H9 (cell line): ENCODE results near the gene MID1. TPM values are rescaled to one million over a fixed set of nuclear protein-coding genes. Genes with fewer than 3 reads are reported as not detected.
A peak's percentile ranks its signal among the peaks of the same experiment; 100 is the strongest.

Source experiments
- DNase-seq: peaks from one replicate; pipeline ENCODE4 v3.0.0-alpha.2; 2017
- H2AFZ ChIP-seq: one replicate; pipeline ENCODE4 v1.6.1; 2013; ENCODE audit warnings: mild to moderate bottlenecking, low read length, control low read depth, moderate library complexity
- H2AK5ac ChIP-seq: 2 replicates; pipeline ENCODE4 v1.6.1; 2013; ENCODE audit warnings: low read length, control low read depth, mixed read lengths; ENCODE audit not compliant: insufficient read length
- H2BK120ac ChIP-seq: one replicate; pipeline ENCODE4 v1.6.1; 2013; ENCODE audit warnings: low read depth, mild to moderate bottlenecking, low read length, control low read depth, inconsistent platforms; ENCODE audit not compliant: poor library complexity, severe bottlenecking
- H2BK12ac ChIP-seq: 2 replicates; pipeline ENCODE4 v1.6.1; 2013; ENCODE audit warnings: low read length, control low read depth, mixed read lengths, low read depth; ENCODE audit not compliant: insufficient read length
- H2BK15ac ChIP-seq: 2 replicates; pipeline ENCODE4 v1.6.1; 2013; ENCODE audit warnings: low read depth, low read length, control low read depth
- H2BK20ac ChIP-seq: one replicate; pipeline ENCODE4 v1.6.1; 2013; ENCODE audit warnings: low read depth, mild to moderate bottlenecking, low read length, control low read depth, inconsistent platforms; ENCODE audit not compliant: poor library complexity, severe bottlenecking
- H2BK5ac ChIP-seq: 2 replicates; pipeline ENCODE4 v1.6.1; 2013; ENCODE audit warnings: low read length, control low read depth, mixed read lengths; ENCODE audit not compliant: insufficient read length
- H3K14ac ChIP-seq: 2 replicates; pipeline ENCODE4 v1.6.1; 2013; ENCODE audit warnings: low read length, control low read depth; ENCODE audit not compliant: insufficient read depth
- H3K18ac ChIP-seq: 2 replicates; pipeline ENCODE4 v1.6.1; 2013; ENCODE audit warnings: low read depth, mild to moderate bottlenecking, mixed read lengths, low read length, control low read depth; ENCODE audit not compliant: insufficient read length
- H3K23ac ChIP-seq: 2 replicates; pipeline ENCODE4 v1.6.1; 2013; ENCODE audit warnings: low read length, control low read depth, mixed read lengths, low read depth; ENCODE audit not compliant: insufficient read length
- H3K23me2 ChIP-seq: 2 replicates; pipeline ENCODE4 v1.6.1; 2013; ENCODE audit warnings: low read depth, mild to moderate bottlenecking, mixed read lengths, low read length, control low read depth; ENCODE audit not compliant: insufficient read length, poor library complexity, severe bottlenecking
- H3K27ac ChIP-seq: 2 replicates; pipeline ENCODE4 v1.5.1; 2013; ENCODE audit warnings: low read length, control low read depth, mixed read lengths, low read depth; ENCODE audit not compliant: insufficient read length
- H3K27me3 ChIP-seq: 2 replicates; pipeline ENCODE4 v1.6.1; 2013; ENCODE audit warnings: low read length, control low read depth, inconsistent platforms; ENCODE audit not compliant: insufficient read depth
- H3K4ac ChIP-seq: 2 replicates; pipeline ENCODE4 v1.6.1; 2013; ENCODE audit warnings: low read depth, mild to moderate bottlenecking, control low read depth, inconsistent platforms, low read length, moderate library complexity
- H3K4me1 ChIP-seq: 2 replicates; pipeline ENCODE4 v1.6.1; 2013; ENCODE audit warnings: low read length, control low read depth, inconsistent platforms; ENCODE audit not compliant: insufficient read depth
- H3K4me2 ChIP-seq: 2 replicates; pipeline ENCODE4 v1.6.1; 2013; ENCODE audit warnings: low read length, control low read depth, mixed read lengths; ENCODE audit not compliant: insufficient read length, insufficient read depth
- H3K56ac ChIP-seq: 2 replicates; pipeline ENCODE4 v1.6.1; 2013; ENCODE audit warnings: low read depth, mild to moderate bottlenecking, mixed read lengths, low read length, control low read depth; ENCODE audit not compliant: insufficient read length
- H3K79me1 ChIP-seq: 2 replicates; pipeline ENCODE4 v1.6.1; 2013; ENCODE audit warnings: low read depth, mild to moderate bottlenecking, moderate library complexity, low read length, control low read depth, inconsistent platforms; ENCODE audit not compliant: insufficient read depth, poor library complexity, severe bottlenecking
- H3K79me2 ChIP-seq: 2 replicates; pipeline ENCODE4 v1.6.1; 2013; ENCODE audit warnings: low read length, control low read depth, inconsistent platforms; ENCODE audit not compliant: insufficient read depth
- H3K9ac ChIP-seq: 2 replicates; pipeline ENCODE4 v1.6.1; 2013; ENCODE audit warnings: low read length, control low read depth, mixed read lengths; ENCODE audit not compliant: insufficient read length; ENCODE audit errors: extremely low read depth
- H3K9me3 ChIP-seq: one replicate; pipeline ENCODE4 v1.6.1; 2013; ENCODE audit warnings: low read depth, low read length, inconsistent platforms; ENCODE audit not compliant: control insufficient read depth
- H3T11ph ChIP-seq: one replicate; pipeline ENCODE4 v1.6.1; 2013; ENCODE audit warnings: mild to moderate bottlenecking, low read length, control low read depth, inconsistent platforms
- H4K20me1 ChIP-seq: one replicate; pipeline ENCODE4 v1.6.1; 2013; ENCODE audit not compliant: control insufficient read depth, insufficient read length, insufficient read depth
- H4K5ac ChIP-seq: 2 replicates; pipeline ENCODE4 v1.6.1; 2013; ENCODE audit warnings: low read depth, mild to moderate bottlenecking, mixed read lengths, low read length, control low read depth; ENCODE audit not compliant: insufficient read length
- H4K8ac ChIP-seq: replicated peaks from 2 replicates; pipeline ENCODE4 v1.6.1; 2013; ENCODE audit warnings: low read length, control low read depth, mixed read lengths, low read depth; ENCODE audit not compliant: insufficient read length
- H4K91ac ChIP-seq: 2 replicates; pipeline ENCODE4 v1.6.1; 2013; ENCODE audit warnings: low read depth, mild to moderate bottlenecking, moderate library complexity, mixed read lengths, low read length, control low read depth; ENCODE audit not compliant: insufficient read length
- H3K27ac Mint-ChIP-seq, 3 experiments: 2 replicates in 2 of 3; 3 replicates in 1 of 3; pipeline ENCODE4 v1.8.0; 2020 to 2021; ENCODE audit warnings: mixed read lengths in 3 of 3, mild to moderate bottlenecking in 1 of 3, moderate library complexity in 1 of 3
- H3K27me3 Mint-ChIP-seq: 2 replicates; pipeline ENCODE4 v1.8.0; 2021; ENCODE audit warnings: low read depth, mild to moderate bottlenecking, moderate library complexity, mixed read lengths
- H3K36me3 Mint-ChIP-seq, 3 experiments: 2 replicates in 2 of 3; 3 replicates in 1 of 3; pipeline ENCODE4 v1.8.0; 2020 to 2021; ENCODE audit warnings: low read depth in 3 of 3, mixed read lengths in 3 of 3; ENCODE audit not compliant: insufficient read depth in 1 of 3
- H3K4me1 Mint-ChIP-seq, 2 experiments: 2 replicates each; pipeline ENCODE4 v1.8.0; 2020; ENCODE audit warnings: mixed read lengths in 2 of 2
- H3K4me3 Mint-ChIP-seq, 2 experiments: 2 replicates in 1 of 2; 3 replicates in 1 of 2; pipeline ENCODE4 v1.8.0; 2020 to 2021; ENCODE audit warnings: mild to moderate bottlenecking in 2 of 2, mixed read lengths in 2 of 2, moderate library complexity in 1 of 2
- H3K9me3 Mint-ChIP-seq, 2 experiments: 2 replicates in 1 of 2; 3 replicates in 1 of 2; pipeline ENCODE4 v1.8.0; 2020; ENCODE audit warnings: mild to moderate bottlenecking in 2 of 2, mixed read lengths in 2 of 2, moderate library complexity in 1 of 2
- CTCF ChIP-seq: fragments of 200-600 bp; sonication (generic); conservative IDR thresholded peaks from 3 replicates; pipeline ENCODE4 v1.8.0; 2021; ENCODE audit warnings: antibody characterized with exemption, mild to moderate bottlenecking
- WGBS: extraction: QIAGEN DNeasy Blood & Tissue Kit; methylation state at CpG from one replicate; pipeline ENCODE4 v1.1.7; 2013; ENCODE audit warnings: missing lambda C conversion rate, low lambda C conversion rate, mixed read lengths; ENCODE audit not compliant: insufficient read length; ENCODE audit errors: extremely low coverage; 5-methylcytosine and 5-hydroxymethylcytosine counted together
- total RNA-seq: library from RNA; stranded (reverse); gene quantifications from 2 replicates; pipeline ENCODE4 v1.2.1, GENCODE V29; 2021

The MID1 gene
- total RNA-seq, 1 experiment from 2014 or later, result 32.9 TPM

DNA sequence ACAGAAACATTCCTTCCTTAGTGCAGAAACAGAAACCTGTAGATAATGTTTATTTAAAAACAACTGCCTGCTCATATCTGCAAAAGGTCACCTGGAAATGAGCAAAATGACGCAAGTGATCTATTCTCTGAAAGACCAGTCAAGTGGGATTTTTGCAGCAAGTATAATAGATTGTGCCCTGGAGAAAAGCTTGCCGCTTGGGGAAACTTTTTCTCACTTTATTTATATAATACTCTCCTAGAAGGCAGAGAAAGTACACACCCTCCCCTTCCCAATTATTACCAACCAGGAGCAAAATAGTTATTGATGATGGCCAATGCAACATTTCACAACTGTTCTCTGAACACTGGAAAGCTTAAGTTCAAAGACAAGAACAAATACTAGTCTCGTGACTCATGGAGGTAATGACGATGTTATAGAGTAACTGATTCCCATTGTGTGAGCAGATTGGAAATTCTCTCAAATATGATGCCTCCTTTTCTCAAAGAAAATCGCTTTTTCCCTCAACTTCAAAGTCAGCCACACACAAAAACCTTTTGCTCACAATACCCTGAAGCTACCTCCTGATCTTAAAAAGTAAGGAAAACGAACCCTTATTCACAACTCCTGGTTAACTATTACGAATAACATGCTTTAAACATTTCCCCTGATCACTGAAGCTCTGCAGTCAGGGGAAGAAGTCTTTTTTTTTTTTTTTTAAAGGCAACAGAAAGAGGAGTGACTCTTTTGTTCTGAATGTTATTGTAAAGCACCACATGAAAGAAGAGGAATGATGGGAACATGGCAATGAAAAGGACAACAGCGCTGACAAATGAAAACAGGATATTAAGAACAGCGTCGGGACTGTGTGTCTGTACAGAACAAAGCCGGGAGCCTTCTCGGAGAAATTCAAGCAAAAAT lies 41.0 kb downstream of the MID1 start:
- no peak overlapping the region for H2BK20ac ChIP-seq
- Mint-ChIP-seq H3K36me3 (peaks cover 16 to 22% (median 18%) of the 10 kb centered on the region in 3 experiments), H3K9me3 (peaks cover 43 to 50% of the 10 kb centered on the region in 2 experiments), H3K27me3 (no peaks in the 10 kb centered on the region), H3K4me1 (peaks cover 22 to 30% of the 10 kb centered on the region in 2 experiments), H3K27ac (peak overlapping the region in 2 of 3 experiments; percentile 8 to 56; a peak in 2 of 7 replicates), H3K4me3 (no peak overlapping the region)
- no CpG with 5 or more reads among the region's 12 CpGs for WGBS
- no peak overlapping the region for H3K23ac ChIP-seq
- H3K79me2 ChIP-seq, result peaks cover 17% of the 10 kb centered on the region; the same call in 1 of the 2 replicates
- peaks cover 7% of the 10 kb centered on the region for H3K9me3 ChIP-seq
- H2BK5ac ChIP-seq, result no peak overlapping the region
- no peak overlapping the region for H4K8ac ChIP-seq
- H3K4me2 ChIP-seq, result no peak overlapping the region
- H3K4me1 ChIP-seq, result peaks cover 7% of the 10 kb centered on the region; the same call in 1 of the 2 replicates
- no peak overlapping the region for H3K14ac ChIP-seq
- H2AFZ ChIP-seq, result no peak overlapping the region
- H3K4ac ChIP-seq, result no peak overlapping the region
- no peaks in the 10 kb centered on the region for H3K23me2 ChIP-seq
- no peak overlapping the region for H2BK15ac ChIP-seq
- no peaks in the 10 kb centered on the region for H3K79me1 ChIP-seq
- H2BK12ac ChIP-seq, result no peak overlapping the region
- H2AK5ac ChIP-seq, result no peak overlapping the region
- no peak overlapping the region for H3K56ac ChIP-seq
- no peaks in the 10 kb centered on the region for H4K20me1 ChIP-seq
- no peak overlapping the region for H3K18ac ChIP-seq
- no peak overlapping the region for H3K9ac ChIP-seq
- no peak for DNase-seq
- TF ChIP-seq CTCF, result no peak
- H3K27ac ChIP-seq, result no peak overlapping the region
- no peak overlapping the region for H4K5ac ChIP-seq
- no peaks in the 10 kb centered on the region for H3K27me3 ChIP-seq
- no peak overlapping the region for H2BK120ac ChIP-seq
- no peak overlapping the region for H4K91ac ChIP-seq
- H3T11ph ChIP-seq, result no peak overlapping the region
